ENCODE data around the gene C9orf152.

DNA sequence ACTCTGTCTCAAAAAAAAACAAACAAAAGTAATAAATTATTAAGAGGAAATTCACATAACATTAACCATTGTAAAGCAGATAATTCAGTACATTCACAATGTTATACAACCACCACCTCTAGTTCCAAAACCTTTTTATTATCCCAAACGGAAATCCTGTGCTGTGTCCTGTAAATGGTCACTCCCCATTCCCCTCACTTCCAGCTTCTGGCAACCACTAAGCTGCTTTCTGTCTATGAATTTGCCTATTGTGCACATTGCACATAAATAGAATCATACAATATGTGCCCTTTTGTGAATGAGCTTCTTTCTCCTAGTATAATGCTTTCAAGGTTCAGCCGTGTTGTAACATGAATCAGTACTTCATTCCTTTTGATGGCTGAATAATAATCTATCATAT lies 20.8 kb downstream of the C9orf152 start:
- TF ChIP-seq POLR2A (IDR thresholded peaks at IDR 0.05) (no peak), POLR2AphosphoS5 (IDR thresholded peaks at IDR 0.05) (no peak)
- TF ChIP-seq, protein P1, sequence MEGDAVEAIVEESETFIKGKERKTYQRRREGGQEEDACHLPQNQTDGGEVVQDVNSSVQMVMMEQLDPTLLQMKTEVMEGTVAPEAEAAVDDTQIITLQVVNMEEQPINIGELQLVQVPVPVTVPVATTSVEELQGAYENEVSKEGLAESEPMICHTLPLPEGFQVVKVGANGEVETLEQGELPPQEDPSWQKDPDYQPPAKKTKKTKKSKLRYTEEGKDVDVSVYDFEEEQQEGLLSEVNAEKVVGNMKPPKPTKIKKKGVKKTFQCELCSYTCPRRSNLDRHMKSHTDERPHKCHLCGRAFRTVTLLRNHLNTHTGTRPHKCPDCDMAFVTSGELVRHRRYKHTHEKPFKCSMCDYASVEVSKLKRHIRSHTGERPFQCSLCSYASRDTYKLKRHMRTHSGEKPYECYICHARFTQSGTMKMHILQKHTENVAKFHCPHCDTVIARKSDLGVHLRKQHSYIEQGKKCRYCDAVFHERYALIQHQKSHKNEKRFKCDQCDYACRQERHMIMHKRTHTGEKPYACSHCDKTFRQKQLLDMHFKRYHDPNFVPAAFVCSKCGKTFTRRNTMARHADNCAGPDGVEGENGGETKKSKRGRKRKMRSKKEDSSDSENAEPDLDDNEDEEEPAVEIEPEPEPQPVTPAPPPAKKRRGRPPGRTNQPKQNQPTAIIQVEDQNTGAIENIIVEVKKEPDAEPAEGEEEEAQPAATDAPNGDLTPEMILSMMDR (IDR thresholded peaks at IDR 0.05): no peak
